ENCODE results near the gene ZNF625.

- TF ChIP-seq CTCF (IDR thresholded peaks at IDR 0.05) (no peak), POLR2A (IDR thresholded peaks at IDR 0.05; ENCODE audit: low read depth) (no peak), POLR2AphosphoS5 (IDR thresholded peaks at IDR 0.05) (no peak), EP300 (IDR thresholded peaks at IDR 0.05) (no peak)
Measured at GRCh38 chr19:12180377-12180776, 23.8 kb upstream of the ZNF625 start.
